Epithelial cell of esophagus (primary cell): Measurements from ENCODE around the gene LUZP1.
A peak's percentile ranks its signal among the peaks of the same experiment; 100 is the strongest.

ENCODE experiments used
- DNase-seq: peaks from one replicate; pipeline ENCODE4 v3.0.0; 2010; ENCODE audit warnings: low read depth
- H3K4me3 ChIP-seq: 2 replicates; pipeline ENCODE4 v1.5.1; 2011; ENCODE audit warnings: mild to moderate bottlenecking, low read length, control low read depth
- TF ChIP-seq, protein P1 (sequence below): IDR thresholded peaks from 2 replicates; pipeline ENCODE4 v1.5.1; 2011; ENCODE audit warnings: low read depth, mild to moderate bottlenecking, low read length, control low read depth, inconsistent platforms; ENCODE audit not compliant: insufficient read depth; ENCODE audit errors: missing control alignments

LUZP1 gene

DNA sequence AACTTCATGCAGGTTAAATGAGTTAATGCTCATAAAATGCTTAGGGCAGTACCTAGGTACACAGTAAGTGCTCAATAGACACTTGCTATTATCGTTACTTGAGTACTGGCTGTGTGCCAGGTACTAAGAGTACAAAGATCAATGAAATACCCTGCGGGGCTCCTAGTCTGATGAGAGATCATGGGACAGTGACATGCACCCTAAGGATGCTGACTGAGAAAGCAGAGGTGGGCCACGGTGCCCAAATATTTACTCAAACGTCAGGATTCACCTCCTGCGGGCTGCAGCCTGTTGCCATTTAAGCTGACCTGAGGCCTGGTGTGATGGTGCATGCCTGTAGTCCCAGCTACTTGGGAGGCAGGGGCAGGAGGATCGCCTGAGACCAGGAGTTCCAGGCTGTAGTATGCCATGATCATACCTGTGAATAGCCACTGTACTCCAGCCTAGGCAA is 19.8 kb upstream of the LUZP1 start:
- TF ChIP-seq, protein P1, sequence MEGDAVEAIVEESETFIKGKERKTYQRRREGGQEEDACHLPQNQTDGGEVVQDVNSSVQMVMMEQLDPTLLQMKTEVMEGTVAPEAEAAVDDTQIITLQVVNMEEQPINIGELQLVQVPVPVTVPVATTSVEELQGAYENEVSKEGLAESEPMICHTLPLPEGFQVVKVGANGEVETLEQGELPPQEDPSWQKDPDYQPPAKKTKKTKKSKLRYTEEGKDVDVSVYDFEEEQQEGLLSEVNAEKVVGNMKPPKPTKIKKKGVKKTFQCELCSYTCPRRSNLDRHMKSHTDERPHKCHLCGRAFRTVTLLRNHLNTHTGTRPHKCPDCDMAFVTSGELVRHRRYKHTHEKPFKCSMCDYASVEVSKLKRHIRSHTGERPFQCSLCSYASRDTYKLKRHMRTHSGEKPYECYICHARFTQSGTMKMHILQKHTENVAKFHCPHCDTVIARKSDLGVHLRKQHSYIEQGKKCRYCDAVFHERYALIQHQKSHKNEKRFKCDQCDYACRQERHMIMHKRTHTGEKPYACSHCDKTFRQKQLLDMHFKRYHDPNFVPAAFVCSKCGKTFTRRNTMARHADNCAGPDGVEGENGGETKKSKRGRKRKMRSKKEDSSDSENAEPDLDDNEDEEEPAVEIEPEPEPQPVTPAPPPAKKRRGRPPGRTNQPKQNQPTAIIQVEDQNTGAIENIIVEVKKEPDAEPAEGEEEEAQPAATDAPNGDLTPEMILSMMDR = no peak
- DNase-seq = peak; percentile 77
- no peak overlapping the region for H3K4me3 ChIP-seq

DNA sequence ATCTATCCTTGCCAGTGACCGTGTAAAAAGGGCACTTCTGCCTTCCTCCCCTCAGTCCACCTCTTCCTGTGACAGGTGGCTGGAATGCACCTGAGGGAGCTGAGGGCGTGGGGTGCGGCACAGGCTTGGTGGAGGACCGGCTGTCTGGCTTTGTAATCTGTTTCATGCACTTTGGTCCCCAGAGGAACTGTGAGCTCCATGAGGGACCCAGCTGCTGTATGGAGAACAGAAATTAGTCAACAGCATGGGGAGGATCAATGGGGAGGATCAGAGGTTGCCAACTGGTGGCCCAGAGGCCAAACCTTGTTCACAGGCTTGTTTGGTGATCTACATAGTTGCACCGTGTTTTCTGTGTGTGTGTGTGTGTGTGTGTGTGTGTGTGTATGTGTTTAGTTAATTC is 19.0 kb upstream of the LUZP1 start:
- DNase-seq = no peak
- H3K4me3 ChIP-seq = no peak overlapping the region
- TF ChIP-seq, protein P1 = no peak

DNA sequence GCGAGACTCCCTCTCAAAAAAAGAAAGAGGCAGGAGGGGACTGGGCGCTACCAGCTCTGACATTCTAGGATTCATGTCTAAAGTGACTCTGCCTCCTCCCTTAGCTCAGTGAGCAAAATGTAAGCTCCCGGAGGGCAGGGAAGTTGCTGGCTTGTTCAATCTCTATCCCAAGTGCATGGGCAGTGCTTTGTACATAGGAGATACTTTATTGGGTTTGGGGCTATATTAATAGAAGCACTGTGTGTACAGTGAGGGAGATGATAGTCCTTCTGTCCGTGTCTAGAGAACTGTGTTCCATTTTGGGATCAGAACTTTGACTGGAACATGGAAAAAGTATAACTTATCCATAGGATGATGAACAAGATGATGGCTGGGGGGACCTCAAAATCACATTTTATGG is 16.7 kb upstream of the LUZP1 start:
- H3K4me3 ChIP-seq = no peak overlapping the region
- no peak for DNase-seq
- TF ChIP-seq, protein P1 = no peak

DNA sequence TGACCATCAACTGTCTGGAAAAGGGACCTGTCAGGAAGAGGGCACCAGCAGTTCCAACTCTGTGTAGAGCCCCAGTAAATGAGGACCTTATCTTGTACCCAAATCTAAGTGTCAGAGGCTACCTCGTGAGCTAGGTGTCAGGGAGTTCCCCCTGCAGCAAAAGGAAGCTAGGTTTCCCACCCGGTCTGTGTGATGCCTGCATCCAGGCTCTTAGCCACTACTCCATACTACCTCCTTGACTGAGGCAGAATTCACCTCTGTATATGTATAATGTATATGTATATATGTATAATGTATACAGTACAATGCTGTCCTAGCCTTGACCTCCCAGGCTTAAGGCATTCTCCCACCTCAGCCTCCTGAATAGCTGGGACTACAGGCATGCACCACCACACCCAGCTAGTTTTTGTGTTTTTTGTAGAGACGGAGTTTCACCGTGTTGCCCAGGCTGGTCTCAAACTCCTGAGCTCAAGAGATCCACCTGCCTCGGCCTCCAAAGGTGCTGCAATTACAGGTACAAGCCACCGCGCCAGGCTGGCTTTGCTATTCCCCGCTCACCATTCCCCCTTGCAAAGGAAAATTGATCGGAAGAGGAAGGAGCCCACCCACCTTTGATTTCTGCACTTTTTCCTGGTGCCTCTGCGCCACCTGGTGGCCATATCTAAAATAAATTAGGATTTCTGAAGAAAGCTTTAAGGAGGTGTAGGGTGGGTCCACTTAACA is 15.7 kb upstream of the LUZP1 start:
- H3K4me3 ChIP-seq = no peak overlapping the region
- peak; percentile 45 for DNase-seq
- TF ChIP-seq, protein P1 = peak; percentile 66

DNA sequence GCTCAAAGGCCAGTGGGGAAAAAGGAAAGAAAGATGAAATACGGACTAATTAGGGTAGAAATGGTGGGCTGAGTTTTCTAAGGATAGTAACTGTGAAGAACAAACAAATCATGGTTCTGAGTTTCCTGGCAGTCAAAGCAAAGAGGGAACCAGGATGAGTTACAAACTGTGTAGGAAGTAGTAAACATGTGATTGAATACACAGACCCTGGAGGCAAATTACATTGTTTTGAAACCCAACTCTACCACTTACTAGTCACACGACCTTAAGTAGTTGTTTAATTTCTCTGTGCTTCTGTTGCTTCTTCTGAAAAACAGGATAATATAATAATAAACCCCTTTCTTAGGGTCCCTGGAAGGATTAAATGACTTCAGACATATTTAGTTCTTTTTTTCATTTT is 11.2 kb upstream of the LUZP1 start:
- TF ChIP-seq, protein P1 = no peak
- no peak for DNase-seq
- no peak overlapping the region for H3K4me3 ChIP-seq

DNA sequence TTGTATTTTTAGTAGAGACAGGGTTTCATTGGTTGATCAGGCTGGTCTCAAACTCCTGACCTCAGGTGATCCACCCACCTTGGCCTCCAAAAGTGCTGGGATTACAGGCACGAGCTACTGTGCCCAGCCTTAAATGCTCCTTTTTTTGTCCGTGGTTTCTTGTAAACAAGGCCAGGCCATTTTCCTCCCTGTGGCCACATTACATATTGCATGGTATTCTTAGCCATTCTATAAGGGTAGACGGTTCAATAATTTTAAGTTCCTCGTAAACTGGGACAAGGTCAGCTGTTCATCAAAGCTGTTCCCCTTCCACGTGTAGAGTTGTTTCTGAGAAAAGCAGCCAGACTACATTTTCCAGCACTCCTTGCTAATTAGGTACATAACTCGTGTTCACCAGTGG is 10.3 kb upstream of the LUZP1 start:
- H3K4me3 ChIP-seq = no peak overlapping the region
- TF ChIP-seq, protein P1 = peak; percentile 35
- peak; percentile 45 for DNase-seq

DNA sequence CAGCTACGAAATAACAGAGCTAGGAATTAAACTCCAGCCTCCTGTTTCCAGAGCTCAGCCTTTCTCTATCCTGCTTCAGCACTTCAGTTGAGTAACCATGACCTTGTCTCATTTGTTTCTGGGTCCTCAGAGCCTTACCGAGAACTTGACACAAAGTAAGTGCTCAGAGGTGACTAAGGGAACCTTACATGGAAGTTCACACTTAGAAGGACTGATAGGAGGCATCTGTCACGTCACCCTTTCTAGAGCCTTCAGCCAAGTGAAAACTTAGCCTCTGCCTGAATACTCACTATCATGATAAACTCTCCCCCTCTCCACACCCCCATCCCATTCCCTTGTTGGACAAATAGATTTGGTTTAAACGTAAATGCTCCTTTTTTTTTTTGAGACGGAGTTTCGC is 9.8 kb upstream of the LUZP1 start:
- no peak overlapping the region for H3K4me3 ChIP-seq
- DNase-seq = no peak
- TF ChIP-seq, protein P1 = no peak
